GM12878 (cell line): ENCODE results near the gene LIN7A. TPM values are rescaled to one million over a fixed set of nuclear protein-coding genes. Genes with fewer than 3 reads are reported as not detected.

Experiments
- ATAC-seq: fragments of 200-7000 bp; cut with Tn5 transposase; 3 replicates; pipeline ENCODE4 v1.9.1; 2020; ENCODE audit warnings: mild to moderate bottlenecking, moderate library complexity
- BruUV-seq: library from RNA; stranded (reverse); fragments of 400-500 nt; replicated peaks from 2 replicates; lab custom pipeline; 2021; lab: Mats Ljungman, UMichigan
- CTCF ChIA-PET: fragments of 300-600 bp; sonication (Branson Sonifier 250); formaldehyde crosslinking; extraction: SDS; loops from one replicate; lab custom pipeline; 2021; ENCODE audit warnings: inconsistent platforms; lab: Yijun Ruan, JAX
- POLR2A ChIA-PET: fragments of 350-600 bp; formaldehyde crosslinking; extraction: SDS; loops from one replicate; lab custom pipeline; 2021; ENCODE audit warnings: inconsistent platforms; lab: Charles Lee
- RAD21 ChIA-PET: fragments of 300-600 bp; sonication (Branson Sonifier 250); formaldehyde crosslinking; loops from one replicate; lab custom pipeline; 2023; ENCODE audit warnings: antibody characterized with exemption; ENCODE audit not compliant: unreplicated experiment; lab: Charles Lee
- SMC1A ChIA-PET: fragments of 300-600 bp; sonication (Branson Sonifier 250); formaldehyde crosslinking; loops from one replicate; lab custom pipeline; 2023; ENCODE audit not compliant: unreplicated experiment, uncharacterized antibody; lab: Charles Lee
- DNase-seq: peaks from one replicate; pipeline ENCODE4 v3.0.0-alpha.2; 2011; ENCODE audit warnings: low read depth, low spot score
- FAIRE-seq: peaks from 3 replicates; lab custom pipeline; 2011; peaks lifted over from hg19 to GRCh38; lab: Jason Lieb, UNC
- H2AFZ ChIP-seq: 2 replicates; pipeline ENCODE4 v1.6.0; 2011; ENCODE audit warnings: low read depth, low read length, control low read depth; ENCODE audit not compliant: control insufficient read depth
- H3K27ac ChIP-seq: 2 replicates; pipeline ENCODE4 v1.5.1; 2011; ENCODE audit warnings: control low read depth; ENCODE audit not compliant: control insufficient read depth, insufficient read depth
- H3K27me3 ChIP-seq, 2 experiments: replicated peaks in 1 of 2; 2 replicates each; pipeline versions ENCODE4 v1.6.0 to v1.6.1; 2011; ENCODE audit warnings: low read length in 1 of 2; ENCODE audit not compliant: control insufficient read depth in 2 of 2, insufficient read depth in 2 of 2
- H3K36me3 ChIP-seq, 2 experiments: 2 replicates each; pipeline ENCODE4 v1.5.1; 2011; ENCODE audit warnings: low read length in 1 of 2; ENCODE audit not compliant: control insufficient read depth in 2 of 2, insufficient read depth in 2 of 2
- H3K4me1 ChIP-seq: 2 replicates; pipeline ENCODE4 v1.6.1; 2011; ENCODE audit warnings: mild to moderate bottlenecking, low read length, moderate library complexity, mixed read lengths; ENCODE audit not compliant: control insufficient read depth, insufficient read depth
- H3K4me2 ChIP-seq: 2 replicates; pipeline ENCODE4 v1.6.0; 2011; ENCODE audit warnings: control low read depth; ENCODE audit not compliant: control insufficient read depth, insufficient read depth
- H3K4me3 ChIP-seq: fragments of 200-600 bp; sonication (generic); 2 replicates; pipeline ENCODE4 v1.5.1; 2016
- H3K79me2 ChIP-seq: 2 replicates; pipeline ENCODE4 v1.6.0; 2011; ENCODE audit warnings: low read length; ENCODE audit not compliant: control insufficient read depth, insufficient read depth
- H3K9ac ChIP-seq: 2 replicates; pipeline ENCODE4 v1.8.0; 2011; ENCODE audit warnings: low read length, control low read depth, mixed read lengths; ENCODE audit not compliant: control insufficient read depth, insufficient read depth
- H3K9me3 ChIP-seq: replicated peaks from 3 replicates; pipeline ENCODE4 v1.5.1; 2011; ENCODE audit warnings: mild to moderate bottlenecking, low read length; ENCODE audit not compliant: control insufficient read depth, insufficient read depth
- H4K20me1 ChIP-seq: 2 replicates; pipeline ENCODE4 v1.6.0; 2011; ENCODE audit not compliant: control insufficient read depth, insufficient read depth
- CBX3 ChIP-seq: fragments of 200-600 bp; sonication (generic); IDR thresholded peaks from 2 replicates; pipeline ENCODE4 v1.6.1; 2016; ENCODE audit warnings: low read depth, borderline replicate concordance
- DPF2 ChIP-seq: fragments of 450-650 bp; IDR thresholded peaks from 2 replicates; pipeline ENCODE4 v1.6.1; 2017; ENCODE audit warnings: mild to moderate bottlenecking
- FOS ChIP-seq: IDR thresholded peaks from 3 replicates; pipeline ENCODE4 v1.6.1; 2011; ENCODE audit warnings: borderline replicate concordance; ENCODE audit not compliant: insufficient read length; ENCODE audit errors: extremely low read depth
- FOXK2 ChIP-seq: fragments of 450-650 bp; IDR thresholded peaks from 2 replicates; pipeline ENCODE4 v1.6.1; 2017; ENCODE audit warnings: mild to moderate bottlenecking, moderate library complexity
- HDGF ChIP-seq: fragments of 450-650 bp; IDR thresholded peaks from 2 replicates; pipeline ENCODE4 v1.6.1; 2016; ENCODE audit warnings: antibody characterized with exemption
- JUND ChIP-seq: IDR thresholded peaks from 2 replicates; pipeline ENCODE4 v1.6.1; 2012; ENCODE audit warnings: low read depth, mild to moderate bottlenecking, low read length, improper control_type of control experiment, moderate library complexity
- MTA2 ChIP-seq: fragments of 450-650 bp; IDR thresholded peaks from 2 replicates; pipeline ENCODE4 v1.6.1; 2016; ENCODE audit warnings: low read depth, mild to moderate bottlenecking, moderate library complexity
- MXI1 ChIP-seq: fragments of 150-350 bp; IDR thresholded peaks from 2 replicates; pipeline ENCODE4 v1.6.1; 2011; ENCODE audit warnings: low read depth, mild to moderate bottlenecking, inconsistent platforms, low read length, improper control_type of control experiment
- NFYA ChIP-seq: IDR thresholded peaks from 2 replicates; pipeline ENCODE4 v1.6.1; 2011; ENCODE audit warnings: low read depth, mild to moderate bottlenecking, low read length, improper control_type of control experiment, borderline replicate concordance
- PML ChIP-seq: IDR thresholded peaks from 2 replicates; pipeline ENCODE4 v1.6.1; 2012; ENCODE audit warnings: low read length, inconsistent platforms
- TCF12 ChIP-seq: IDR thresholded peaks from 2 replicates; pipeline ENCODE4 v1.6.1; 2011; ENCODE audit warnings: low read depth, mild to moderate bottlenecking, low read length
- ZNF622 ChIP-seq: fragments of 450-650 bp; IDR thresholded peaks from 2 replicates; pipeline ENCODE4 v1.6.1; 2017; ENCODE audit warnings: mild to moderate bottlenecking, inconsistent platforms
- in situ Hi-C: fragments of 300-500 bp; cut with MboI; formaldehyde crosslinking; loops from 9 replicates; pipeline ENCODE4 v1.14.3; 2018; ENCODE audit warnings: mixed read lengths
- intact Hi-C: fragments of 100-400 bp; cut with micrococcal nuclease; formaldehyde crosslinking; loops from one replicate; pipeline ENCODE4 v1.14.2; 2022; ENCODE audit not compliant: unreplicated experiment
- polyA plus RNA-seq, 11 experiments: library from polyadenylated mRNA; depleted of rRNA in 4 of 11; unstranded in 6 of 11; stranded (reverse) in 5 of 11; fragments of >200 nt; fragmentation: Nextera tagmentation in 4 of 11; fragmentation: Illumina TruSeq in 1 of 11; extraction: Ambion mirVana in 4 of 11; extraction: Trizol in 1 of 11; gene quantifications; 1 replicate in 1 of 11; 2 replicates in 10 of 11; pipeline versions ENCODE4 v1.2.1 to v1.2.3, GENCODE V29; 2011 to 2016; ENCODE audit warnings: inconsistent platforms in 2 of 11, missing spikeins in 2 of 11, low read depth in 1 of 11
- total RNA-seq, 4 experiments: library from RNA; depleted of rRNA in 3 of 4; stranded (reverse); fragments of >200 nt in 3 of 4; fragmentation: Illumina TruSeq in 1 of 4; extraction: Trizol in 1 of 4; gene quantifications; 2 replicates each; pipeline versions ENCODE4 v1.2.1 to v1.2.3, GENCODE V29; 2013 to 2021
- TF ChIP-seq, protein P1 (sequence below): fragments of 150-350 bp; IDR thresholded peaks from 2 replicates; pipeline ENCODE4 v1.6.1; 2014; ENCODE audit warnings: mild to moderate bottlenecking, low read depth, low read length
- TF ChIP-seq, protein P2 (sequence below): fragments of 150-350 bp; IDR thresholded peaks from 2 replicates; pipeline ENCODE4 v1.6.1; 2016; ENCODE audit warnings: low read depth, low read length
- TF ChIP-seq, protein P3 (sequence below): IDR thresholded peaks from 2 replicates; pipeline ENCODE4 v1.6.1; 2012; ENCODE audit warnings: improper control_type of control experiment, low read depth, low read length; ENCODE audit not compliant: insufficient replicate concordance
- TF ChIP-seq, protein P4 (sequence below): IDR thresholded peaks from 2 replicates; pipeline ENCODE4 v1.6.1; 2011; ENCODE audit warnings: low read depth, low read length, improper control_type of control experiment, borderline replicate concordance

LIN7A gene
- total and polyA plus RNA-seq, 10 of the 15 experiments (the other 5 are each of a cell fraction or from before 2014, with no cell fraction given): 0.04 to 0.93 (median 0.35) TPM; not detected in 1

DNA sequence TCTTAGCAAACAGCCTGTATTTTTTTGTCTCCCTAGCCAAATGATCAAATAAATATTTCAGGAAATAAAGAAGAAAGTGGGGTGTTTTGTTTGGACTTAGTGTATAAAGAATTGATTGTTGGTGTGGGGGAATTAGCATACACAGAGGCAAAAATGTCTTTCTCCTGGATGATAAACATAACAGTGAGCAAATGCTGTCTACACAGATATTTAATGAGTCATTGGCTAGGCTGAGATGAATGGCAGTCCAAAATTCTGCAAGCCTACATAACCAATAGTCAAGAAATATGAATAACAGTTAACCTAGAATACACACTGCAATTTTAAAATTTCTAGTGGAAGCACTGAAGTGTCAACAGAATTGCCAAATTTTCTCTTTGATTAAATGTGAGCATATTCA, 185.3 kb downstream of the LIN7A start:
- no peaks in the 10 kb centered on the region for H3K4me1 ChIP-seq
- no peaks in the 10 kb centered on the region for H4K20me1 ChIP-seq
- in situ Hi-C loops: no loop called here
- H3K36me3 ChIP-seq: no peaks in the 10 kb centered on the region
- H3K4me2 ChIP-seq: no peak overlapping the region
- ChIA-PET CTCF (no interaction called here), RAD21 (no interaction called here), POLR2A (no interaction called here), SMC1A (no interaction called here)
- no peak for ATAC-seq
- no peak for FAIRE-seq
- H3K27ac ChIP-seq: no peak overlapping the region
- H3K9ac ChIP-seq: no peak overlapping the region
- no peaks in the 10 kb centered on the region for H3K9me3 ChIP-seq
- intact Hi-C loops: no loop called here
- no peak for DNase-seq
- H3K27me3 ChIP-seq: no peaks in the 10 kb centered on the region
- H2AFZ ChIP-seq: no peak overlapping the region
- H3K79me2 ChIP-seq: no peaks in the 10 kb centered on the region
- no TSS peak for BruUV-seq
- H3K4me3 ChIP-seq: no peak overlapping the region
- TF ChIP-seq, protein P1, sequence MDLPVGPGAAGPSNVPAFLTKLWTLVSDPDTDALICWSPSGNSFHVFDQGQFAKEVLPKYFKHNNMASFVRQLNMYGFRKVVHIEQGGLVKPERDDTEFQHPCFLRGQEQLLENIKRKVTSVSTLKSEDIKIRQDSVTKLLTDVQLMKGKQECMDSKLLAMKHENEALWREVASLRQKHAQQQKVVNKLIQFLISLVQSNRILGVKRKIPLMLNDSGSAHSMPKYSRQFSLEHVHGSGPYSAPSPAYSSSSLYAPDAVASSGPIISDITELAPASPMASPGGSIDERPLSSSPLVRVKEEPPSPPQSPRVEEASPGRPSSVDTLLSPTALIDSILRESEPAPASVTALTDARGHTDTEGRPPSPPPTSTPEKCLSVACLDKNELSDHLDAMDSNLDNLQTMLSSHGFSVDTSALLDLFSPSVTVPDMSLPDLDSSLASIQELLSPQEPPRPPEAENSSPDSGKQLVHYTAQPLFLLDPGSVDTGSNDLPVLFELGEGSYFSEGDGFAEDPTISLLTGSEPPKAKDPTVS: no peak
- TF ChIP-seq ZNF622 (no peak), TCF12 (no peak), DPF2 (no peak), NFYA (no peak), MXI1 (no peak), MTA2 (no peak), PML (no peak), CBX3 (no peak), HDGF (no peak), FOS (no peak), FOXK2 (no peak), JUND (no peak)
- TF ChIP-seq, protein P2, sequence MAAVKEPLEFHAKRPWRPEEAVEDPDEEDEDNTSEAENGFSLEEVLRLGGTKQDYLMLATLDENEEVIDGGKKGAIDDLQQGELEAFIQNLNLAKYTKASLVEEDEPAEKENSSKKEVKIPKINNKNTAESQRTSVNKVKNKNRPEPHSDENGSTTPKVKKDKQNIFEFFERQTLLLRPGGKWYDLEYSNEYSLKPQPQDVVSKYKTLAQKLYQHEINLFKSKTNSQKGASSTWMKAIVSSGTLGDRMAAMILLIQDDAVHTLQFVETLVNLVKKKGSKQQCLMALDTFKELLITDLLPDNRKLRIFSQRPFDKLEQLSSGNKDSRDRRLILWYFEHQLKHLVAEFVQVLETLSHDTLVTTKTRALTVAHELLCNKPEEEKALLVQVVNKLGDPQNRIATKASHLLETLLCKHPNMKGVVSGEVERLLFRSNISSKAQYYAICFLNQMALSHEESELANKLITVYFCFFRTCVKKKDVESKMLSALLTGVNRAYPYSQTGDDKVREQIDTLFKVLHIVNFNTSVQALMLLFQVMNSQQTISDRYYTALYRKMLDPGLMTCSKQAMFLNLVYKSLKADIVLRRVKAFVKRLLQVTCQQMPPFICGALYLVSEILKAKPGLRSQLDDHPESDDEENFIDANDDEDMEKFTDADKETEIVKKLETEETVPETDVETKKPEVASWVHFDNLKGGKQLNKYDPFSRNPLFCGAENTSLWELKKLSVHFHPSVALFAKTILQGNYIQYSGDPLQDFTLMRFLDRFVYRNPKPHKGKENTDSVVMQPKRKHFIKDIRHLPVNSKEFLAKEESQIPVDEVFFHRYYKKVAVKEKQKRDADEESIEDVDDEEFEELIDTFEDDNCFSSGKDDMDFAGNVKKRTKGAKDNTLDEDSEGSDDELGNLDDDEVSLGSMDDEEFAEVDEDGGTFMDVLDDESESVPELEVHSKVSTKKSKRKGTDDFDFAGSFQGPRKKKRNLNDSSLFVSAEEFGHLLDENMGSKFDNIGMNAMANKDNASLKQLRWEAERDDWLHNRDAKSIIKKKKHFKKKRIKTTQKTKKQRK: no peak
- TF ChIP-seq, protein P3, sequence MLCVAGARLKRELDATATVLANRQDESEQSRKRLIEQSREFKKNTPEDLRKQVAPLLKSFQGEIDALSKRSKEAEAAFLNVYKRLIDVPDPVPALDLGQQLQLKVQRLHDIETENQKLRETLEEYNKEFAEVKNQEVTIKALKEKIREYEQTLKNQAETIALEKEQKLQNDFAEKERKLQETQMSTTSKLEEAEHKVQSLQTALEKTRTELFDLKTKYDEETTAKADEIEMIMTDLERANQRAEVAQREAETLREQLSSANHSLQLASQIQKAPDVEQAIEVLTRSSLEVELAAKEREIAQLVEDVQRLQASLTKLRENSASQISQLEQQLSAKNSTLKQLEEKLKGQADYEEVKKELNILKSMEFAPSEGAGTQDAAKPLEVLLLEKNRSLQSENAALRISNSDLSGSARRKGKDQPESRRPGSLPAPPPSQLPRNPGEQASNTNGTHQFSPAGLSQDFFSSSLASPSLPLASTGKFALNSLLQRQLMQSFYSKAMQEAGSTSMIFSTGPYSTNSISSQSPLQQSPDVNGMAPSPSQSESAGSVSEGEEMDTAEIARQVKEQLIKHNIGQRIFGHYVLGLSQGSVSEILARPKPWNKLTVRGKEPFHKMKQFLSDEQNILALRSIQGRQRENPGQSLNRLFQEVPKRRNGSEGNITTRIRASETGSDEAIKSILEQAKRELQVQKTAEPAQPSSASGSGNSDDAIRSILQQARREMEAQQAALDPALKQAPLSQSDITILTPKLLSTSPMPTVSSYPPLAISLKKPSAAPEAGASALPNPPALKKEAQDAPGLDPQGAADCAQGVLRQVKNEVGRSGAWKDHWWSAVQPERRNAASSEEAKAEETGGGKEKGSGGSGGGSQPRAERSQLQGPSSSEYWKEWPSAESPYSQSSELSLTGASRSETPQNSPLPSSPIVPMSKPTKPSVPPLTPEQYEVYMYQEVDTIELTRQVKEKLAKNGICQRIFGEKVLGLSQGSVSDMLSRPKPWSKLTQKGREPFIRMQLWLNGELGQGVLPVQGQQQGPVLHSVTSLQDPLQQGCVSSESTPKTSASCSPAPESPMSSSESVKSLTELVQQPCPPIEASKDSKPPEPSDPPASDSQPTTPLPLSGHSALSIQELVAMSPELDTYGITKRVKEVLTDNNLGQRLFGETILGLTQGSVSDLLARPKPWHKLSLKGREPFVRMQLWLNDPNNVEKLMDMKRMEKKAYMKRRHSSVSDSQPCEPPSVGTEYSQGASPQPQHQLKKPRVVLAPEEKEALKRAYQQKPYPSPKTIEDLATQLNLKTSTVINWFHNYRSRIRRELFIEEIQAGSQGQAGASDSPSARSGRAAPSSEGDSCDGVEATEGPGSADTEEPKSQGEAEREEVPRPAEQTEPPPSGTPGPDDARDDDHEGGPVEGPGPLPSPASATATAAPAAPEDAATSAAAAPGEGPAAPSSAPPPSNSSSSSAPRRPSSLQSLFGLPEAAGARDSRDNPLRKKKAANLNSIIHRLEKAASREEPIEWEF: no peak
- TF ChIP-seq, protein P4, sequence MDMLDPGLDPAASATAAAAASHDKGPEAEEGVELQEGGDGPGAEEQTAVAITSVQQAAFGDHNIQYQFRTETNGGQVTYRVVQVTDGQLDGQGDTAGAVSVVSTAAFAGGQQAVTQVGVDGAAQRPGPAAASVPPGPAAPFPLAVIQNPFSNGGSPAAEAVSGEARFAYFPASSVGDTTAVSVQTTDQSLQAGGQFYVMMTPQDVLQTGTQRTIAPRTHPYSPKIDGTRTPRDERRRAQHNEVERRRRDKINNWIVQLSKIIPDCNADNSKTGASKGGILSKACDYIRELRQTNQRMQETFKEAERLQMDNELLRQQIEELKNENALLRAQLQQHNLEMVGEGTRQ: no peak
